Stimulated activated CD4-positive, alpha-beta T cell treated with anti-CD3 and anti-CD28 coated beads, Interleukin-1b, Interleukin-23, amount 100 ng/mL, for 1 hour (primary cell): ENCODE results near the gene IDH1.
"Not testable (repeated sequence)": the region's sequence is repeated elsewhere in the genome, so short reads cannot be mapped to it uniquely, and the experiment has no call there.

ENCODE experiments used
- DNase-seq, 2 donors: peaks; one replicate each; pipeline ENCODE4 v3.0.0-alpha.2; 2020; ENCODE audit warnings: low read depth in 2 of 2

Gene IDH1

DNA sequence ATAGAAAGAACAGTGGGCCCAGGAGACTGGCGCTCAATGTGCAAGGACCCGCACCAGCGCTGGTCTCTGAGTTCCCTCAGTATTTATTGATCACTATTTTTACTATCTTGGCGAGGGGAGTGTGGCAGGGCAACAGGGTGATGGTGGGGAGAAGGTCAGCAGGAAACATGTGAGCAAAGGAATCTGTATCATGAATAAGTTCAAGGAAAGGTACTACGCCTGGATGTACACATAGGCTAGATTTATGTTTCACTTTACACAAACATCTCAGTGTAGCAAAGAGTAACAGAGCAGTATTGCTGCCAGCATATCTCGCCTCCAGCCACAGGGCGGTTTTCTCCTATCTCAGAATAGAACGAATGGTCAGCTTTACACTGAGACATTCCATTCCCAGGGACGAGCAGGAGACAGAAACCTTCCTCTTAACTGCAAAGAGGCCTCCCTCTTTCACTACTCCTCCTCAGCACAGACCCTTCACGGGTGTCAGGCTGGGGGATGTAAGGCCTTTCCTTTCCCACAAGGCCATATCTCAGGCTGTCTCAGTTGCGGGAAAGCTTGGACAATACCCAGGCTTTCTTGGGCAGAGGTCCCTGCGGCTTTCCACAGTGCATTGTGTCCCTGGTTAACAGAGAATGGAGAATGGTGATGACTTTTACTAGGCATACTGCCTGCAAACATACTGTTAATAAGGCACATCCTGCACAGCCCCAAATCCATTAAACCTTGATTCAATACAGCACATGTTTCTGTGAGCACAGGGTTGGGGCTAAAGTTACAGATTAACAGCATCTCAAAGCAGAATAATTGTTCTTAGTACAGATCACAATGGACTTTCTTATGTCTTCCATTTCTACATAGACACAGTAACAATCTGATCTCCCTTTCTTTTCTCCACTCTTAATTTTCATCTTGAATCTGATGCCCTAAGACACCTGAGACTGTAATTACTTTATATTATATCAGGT, 2.3 kb upstream of the IDH1 start:
- DNase-seq: not testable (repeated sequence)

DNA sequence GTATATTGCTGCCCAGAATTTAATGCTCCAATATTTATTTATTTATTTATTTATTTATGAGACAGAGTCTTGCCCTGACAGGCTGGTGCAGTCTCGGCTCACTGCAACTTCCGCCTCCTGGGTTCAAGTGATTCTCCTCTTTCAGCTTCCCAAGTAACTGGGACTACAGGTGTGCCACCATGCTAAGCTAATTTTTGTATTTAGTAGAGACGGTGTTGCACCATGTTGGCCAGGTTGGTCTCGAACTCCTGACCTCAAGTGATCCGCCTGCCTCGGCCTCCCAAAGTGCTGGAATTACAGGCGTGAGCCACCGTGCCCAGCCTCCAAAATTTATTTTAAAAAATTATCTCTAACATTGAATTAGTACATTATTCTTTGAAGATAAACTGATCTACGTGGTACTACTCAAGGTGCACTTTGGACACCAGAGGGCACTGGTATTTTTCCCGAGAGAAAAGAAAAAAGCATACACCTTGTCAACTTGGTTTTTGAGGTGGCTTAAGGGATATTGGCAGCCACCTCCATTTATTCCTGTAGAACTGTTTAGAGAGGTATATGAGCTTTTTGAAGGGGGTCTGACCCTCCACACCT, 1.4 kb upstream of the IDH1 start:
- DNase-seq: no peak

DNA sequence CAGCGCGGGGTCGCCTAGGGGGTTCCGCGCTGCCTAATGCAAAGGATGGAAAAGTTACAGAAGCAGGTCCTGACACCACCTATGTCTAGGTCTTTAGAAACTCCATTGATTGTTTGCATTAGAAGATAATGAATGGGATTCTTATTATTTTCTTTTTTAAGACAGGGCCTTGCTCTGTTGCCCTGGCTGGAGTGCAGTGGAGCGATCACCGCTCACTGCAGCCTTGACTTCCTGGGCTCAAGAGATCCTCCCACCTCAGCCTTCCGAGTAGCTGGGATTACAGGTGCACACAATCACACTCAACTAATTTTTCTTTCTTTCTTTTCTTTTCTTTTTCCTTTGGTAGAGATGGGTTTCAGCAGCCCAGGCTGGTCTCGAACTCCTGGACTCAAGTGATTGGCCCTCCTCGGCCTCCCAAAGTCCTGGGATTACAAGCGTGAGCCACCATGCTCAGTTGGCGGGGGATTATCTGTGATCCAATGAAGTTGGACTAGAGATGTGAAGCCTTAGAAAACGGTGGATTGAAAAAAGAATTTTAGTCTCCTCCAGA, 761 bp upstream of the IDH1 start:
- no peak for DNase-seq

DNA sequence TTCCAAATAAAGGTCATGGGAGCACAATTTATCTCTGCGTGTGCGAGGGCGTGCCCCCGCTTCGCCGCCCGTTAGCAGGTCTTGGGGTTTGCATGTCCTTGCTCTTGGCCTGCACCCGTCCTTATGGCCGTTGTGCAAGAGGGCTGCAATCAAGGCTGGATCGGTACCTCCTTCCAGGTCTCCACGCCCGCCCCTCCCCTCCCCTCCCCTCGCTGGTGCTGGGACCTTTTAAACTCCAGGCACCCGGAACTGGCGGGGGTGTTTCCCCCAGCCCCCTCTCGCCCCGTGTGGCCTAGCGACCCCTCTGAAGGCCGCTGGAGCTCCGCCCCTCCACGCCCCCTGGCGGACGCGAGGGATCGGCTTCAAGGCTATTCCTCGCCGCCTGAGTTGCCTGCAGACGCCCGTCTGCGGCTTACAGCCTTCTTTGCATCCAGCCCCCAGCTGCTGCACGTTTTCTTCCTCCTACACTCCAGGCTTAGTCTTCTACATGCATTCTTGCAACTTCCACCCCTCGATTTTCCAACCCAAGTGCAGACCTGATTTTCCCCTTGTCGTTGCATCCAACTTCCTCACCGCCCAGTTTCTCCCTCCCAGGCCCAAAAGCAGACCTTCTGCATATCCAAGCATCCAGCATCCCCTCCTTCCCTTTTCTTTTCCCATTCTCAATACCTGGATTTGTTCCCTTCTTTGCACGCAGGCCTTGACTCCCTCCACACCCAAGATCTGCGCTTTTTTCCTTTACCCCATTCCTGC, 577 bp downstream of the IDH1 start:
- peak; percentile 48 to 60 for DNase-seq

DNA sequence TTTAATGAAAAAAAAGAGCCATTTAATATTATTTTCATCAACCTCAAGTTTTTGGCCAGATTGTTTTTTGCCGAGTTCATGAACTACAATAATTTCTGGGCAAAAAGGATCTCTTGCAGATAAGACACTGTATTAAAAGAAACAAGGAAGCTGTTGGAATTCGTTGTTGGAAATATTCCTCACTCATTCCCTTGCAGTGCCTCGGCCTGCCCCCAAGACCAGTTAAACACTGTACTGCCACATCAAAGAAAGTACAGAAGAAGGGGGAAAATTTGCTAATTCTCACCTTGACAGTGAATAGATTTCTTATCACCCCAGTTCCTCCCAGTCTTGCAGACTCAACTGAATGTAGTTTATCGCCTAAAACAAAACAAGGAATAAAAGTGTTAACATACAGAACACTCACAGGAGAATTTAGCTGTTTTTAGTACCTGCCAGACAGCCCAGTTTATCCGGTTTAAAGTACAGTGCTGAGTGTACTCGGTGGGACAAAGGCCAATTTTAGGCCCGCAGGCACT, 1.2 kb downstream of the IDH1 start:
- no peak for DNase-seq

DNA sequence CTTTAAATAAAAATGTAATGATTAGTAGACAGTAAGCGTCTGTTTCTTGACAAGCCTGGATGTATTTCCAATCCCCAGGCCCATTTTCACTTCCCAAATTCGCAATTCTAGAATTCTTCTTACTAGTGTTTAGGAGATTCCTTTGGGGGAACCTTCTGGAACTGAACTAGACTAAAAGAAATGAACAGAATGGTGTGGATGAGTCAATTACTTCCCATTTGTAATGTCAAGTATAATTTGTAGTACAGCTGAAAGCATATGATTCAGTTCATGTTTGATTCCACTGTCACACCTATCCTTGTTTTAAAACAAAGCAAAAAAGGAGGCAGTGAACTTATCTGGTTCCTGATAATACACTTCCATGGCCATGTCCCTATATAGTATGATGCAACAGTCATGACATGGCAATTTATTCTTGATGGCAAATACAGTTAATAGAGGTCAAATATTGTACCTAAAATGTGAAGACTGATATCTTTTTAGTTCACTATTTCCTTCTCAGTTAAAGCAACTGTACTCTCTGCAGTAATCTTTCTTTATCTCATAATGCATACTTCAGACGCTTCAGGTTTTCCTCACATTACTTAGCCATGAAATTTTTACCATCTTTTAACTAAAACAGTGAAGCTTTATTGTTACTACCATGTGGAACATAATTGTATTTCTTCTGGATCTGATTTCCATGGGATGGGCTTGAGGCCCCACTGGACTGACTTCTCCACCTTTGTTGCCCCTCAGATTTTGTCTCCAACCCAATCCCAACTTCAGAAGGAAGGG, 2.0 kb downstream of the IDH1 start:
- no peak for DNase-seq

DNA sequence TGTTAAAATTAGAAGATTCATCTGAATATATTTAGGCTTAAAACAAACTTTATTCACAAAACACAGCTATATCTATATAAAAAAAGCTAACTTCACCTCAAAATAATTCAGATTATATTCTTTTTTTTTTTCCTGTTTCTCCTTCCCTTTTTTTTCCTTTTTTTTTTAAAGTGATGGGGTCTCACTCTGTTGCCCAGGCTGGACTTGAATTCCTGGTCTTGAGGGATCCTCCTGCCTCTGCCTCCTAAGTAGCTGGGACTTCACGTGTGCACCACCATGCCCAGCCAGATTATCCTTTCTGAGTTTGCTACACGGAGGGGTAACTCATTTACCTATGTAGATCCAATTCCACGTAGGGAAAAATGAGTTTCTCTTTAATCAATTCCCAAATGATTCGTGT, 3.8 kb downstream of the IDH1 start:
- DNase-seq: no peak

DNA sequence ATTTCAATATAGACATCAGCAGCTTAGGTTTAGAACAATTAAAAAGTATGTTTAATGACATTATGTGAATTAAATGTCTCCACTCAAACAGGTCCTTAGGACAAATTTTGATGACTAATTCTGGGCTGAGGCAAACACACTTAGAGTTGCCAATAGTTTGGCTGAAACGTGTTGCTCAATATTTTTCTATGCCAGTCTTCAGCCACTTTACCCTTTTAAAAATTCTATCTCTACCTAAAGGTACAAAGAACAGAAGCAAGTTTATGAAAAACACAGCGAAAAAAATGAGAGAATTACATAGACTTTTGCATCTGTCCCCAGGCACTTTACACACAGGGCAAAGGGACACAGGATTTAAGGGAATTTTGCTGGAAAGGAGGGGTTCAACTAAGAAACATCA, 4.5 kb downstream of the IDH1 start:
- no peak for DNase-seq

DNA sequence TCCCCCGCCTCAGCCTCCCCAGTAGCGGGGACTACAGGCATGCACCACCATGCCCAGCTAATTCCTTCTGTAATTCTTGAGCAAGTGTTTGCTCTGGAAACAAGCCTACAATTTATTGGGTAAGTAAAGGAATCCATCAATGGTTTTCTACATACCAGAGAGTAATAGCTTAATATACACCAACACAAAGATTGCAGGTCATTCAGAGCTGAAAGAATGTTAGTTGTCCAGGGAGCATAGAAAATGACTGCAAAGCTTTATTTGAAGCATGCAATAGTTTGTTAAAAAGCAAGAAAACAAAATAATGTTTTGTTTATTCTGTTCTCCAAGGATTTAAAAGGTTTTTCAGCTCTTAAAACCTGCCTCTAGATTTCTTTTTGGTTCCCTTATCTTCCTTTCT, 5.6 kb downstream of the IDH1 start:
- DNase-seq: no peak

DNA sequence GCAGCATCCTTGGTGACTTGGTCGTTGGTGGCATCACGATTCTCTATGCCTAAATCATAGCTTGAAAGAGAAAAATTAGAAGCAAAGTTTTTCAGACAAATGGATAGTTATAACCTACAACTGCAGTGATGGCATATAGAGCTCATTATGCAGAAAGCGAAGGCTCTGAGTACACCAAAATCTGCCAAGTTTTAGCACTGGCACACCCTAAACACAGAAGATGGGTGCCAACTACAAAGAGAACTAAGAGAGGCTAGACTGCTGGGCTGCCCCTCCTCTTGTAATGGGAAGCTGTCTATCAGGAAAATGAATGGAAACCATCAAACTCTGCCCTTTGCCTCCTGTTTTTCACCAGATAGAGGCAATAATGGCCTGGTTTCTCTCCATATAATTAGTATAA, 6.3 kb downstream of the IDH1 start:
- DNase-seq: no peak

DNA sequence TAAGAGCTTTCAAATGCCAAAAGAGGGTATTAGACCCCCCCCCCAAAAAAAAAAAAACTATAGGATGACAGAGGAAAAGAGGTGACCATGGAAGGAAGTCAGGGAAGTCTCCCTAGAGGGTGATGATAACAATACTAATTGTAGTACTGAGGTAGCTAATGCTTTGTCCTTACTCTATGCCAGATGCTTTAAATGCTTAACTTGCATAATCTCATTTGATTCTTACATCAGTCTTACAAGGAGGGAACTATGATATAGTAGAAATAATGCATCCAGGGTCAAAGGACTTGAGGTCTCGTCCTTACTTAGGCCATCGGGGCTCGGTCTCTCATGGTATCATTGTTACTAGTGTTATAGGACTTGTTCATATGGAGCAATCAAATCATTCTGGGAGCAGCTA, 9.1 kb downstream of the IDH1 start:
- no peak for DNase-seq

DNA sequence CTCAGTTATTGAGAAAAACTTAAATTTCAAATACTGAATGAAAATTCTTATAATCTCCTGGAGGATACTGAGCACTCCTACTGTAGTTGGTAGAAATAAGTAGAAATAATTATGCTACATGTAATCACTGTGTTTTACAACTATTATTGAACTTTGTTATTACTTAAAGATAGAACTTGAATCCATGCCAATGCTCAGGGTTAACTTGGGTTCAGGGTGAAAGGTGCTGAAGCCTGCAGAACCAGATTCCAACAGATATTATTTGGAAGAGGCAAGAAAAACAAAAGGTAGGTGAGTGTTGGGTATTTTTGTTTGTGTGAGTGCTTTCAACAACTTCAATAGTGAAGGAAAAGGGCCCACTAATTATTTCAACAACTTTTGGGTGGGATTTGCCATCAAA, 10.4 kb downstream of the IDH1 start:
- no peak for DNase-seq

DNA sequence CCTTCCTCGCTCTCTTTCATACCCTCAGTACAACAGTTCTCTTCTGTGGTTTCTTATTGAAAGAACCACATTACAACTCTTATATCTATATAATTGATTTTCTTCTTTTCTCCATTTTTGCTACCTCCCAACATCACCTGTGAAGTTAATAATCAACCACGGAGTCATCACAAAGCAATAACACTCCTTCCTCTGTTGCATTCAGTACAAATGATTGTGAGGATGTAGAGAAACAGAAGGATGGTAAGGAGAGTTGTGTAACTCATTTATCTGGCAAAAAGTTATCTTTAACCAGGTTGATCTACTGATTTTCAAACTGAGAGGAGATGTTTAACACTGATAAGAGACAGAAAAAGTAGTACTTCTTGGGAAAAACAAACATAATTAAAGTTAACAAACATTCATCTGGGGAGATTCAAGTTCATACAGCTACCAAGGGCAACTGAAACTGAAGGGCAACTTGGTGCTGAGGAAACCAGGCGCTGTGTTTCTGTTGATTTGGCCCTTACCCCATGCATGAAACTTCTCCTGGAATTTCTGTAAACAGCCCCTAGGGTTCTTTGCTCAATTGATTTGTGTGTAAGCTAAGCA, 14.2 kb downstream of the IDH1 start:
- no peak for DNase-seq

DNA sequence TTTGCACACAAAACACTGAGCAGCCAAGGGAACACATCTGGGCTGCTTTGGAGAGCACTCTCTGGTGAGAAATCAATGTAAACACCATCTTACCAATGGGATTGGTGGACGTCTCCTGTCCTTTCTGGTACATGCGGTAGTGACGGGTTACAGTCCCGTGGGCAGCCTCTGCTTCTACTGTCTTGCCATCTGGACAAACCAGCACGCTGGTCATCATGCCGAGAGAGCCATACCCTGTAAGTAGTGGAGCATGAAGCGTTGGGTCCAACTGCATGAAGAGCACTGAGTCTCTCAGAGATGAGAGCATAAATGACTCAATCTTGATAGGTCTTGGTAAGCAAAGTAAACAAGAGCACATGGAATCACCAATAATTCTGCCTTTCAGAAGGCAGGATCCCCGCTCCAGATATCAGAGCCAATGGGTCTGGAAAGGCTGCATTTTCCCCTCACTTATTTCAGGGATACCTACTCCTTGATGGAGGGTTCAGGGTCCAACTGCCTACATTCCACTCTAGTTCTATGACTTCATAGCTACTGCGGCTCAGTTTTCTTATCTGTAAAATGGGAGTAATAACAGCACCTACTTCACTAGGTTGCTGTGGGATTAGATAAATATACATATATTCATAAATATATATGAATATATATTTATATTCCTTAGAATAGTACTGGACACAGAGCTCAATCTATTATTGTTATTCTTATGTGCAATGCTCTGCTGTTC, 14.9 kb downstream of the IDH1 start:
- no peak for DNase-seq

DNA sequence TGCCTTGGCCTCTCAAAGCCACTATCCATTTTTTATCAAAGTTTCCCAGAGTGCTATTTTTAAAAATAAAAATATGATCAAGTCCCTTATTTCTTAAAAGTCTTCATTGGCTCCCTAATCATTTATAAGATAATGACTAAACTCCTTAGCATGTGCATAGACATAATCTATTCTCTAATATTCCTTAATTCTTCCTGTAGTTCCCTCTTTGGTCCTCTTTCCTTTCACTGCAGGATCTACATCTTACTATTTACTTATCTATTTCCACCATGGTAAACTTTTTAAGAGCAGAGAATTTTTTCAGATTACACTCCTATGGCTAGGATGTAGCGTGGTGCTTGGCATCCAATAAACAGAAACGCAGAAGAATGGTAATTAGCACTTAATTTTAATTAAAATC, 19.0 kb downstream of the IDH1 start:
- no peak for DNase-seq

DNA sequence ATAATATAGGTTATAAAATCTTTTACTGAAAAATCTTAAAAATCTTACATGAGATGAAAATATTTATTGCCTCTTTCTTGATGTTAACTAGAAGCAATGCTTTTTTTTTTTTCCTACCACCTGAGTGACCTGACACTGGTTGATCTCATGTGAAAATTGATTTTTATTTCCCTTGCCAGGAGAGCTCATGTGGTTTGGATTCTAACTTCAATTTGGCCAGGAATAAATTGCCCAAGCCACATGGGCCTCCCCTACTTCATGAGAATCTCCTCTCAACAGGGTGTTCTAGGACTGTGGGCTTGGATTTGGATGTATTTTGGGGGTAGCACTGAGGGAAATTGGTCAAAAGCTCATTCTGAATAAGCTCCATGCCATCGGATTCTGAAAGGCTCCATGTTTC, 20.1 kb downstream of the IDH1 start:
- no peak for DNase-seq

DNA sequence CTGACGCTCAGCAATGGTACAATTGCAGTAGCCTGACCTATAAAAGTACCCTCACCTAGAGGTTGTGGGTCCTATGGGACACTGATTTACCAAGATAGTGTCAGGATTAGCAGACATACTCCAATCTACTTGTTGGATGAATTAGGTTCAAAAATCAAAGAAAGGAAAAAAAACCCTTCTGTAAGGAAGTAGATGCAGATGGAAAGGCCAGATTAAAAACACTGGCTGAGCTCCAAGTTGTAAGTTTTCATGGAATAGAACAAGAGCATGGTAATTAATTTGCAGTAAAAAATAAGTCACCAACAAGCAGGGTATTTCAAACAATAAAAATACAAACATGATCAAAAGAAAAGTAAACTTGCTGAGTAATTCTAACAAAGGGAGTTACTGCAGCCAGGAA, 26.4 kb downstream of the IDH1 start:
- DNase-seq: no peak

DNA sequence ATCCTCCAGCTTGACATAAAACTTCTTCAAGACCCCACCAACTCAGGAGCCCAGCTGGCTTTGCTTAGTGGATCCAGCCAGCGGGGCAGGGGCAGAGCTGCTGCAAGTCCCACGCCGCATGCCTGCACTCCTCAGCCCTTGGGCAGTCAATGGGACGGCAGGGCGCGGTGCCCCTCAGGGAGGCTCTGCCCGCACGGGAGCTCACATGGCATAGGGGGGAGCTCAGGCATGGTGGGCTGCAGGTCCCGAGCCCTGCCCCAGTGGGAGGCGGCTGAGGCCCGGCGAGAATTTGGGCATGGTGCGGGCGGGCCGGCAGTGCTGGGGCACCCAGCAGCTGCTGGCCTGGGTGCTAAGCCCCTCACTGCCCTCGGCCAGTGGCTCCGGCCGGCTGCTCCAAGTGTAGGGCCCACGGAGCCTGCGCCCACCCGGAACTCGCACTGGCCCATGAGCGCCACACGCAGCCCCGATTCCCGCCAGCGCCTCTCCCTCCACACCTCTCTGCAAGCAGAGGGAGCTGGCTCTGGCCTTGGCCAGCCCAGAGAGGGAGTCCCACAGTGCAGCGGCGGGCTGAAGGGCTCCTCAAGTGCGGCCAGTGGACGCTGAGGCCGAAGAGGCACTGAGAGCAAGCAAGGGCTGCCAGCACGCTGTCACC, 27.2 kb downstream of the IDH1 start:
- DNase-seq: no peak

DNA sequence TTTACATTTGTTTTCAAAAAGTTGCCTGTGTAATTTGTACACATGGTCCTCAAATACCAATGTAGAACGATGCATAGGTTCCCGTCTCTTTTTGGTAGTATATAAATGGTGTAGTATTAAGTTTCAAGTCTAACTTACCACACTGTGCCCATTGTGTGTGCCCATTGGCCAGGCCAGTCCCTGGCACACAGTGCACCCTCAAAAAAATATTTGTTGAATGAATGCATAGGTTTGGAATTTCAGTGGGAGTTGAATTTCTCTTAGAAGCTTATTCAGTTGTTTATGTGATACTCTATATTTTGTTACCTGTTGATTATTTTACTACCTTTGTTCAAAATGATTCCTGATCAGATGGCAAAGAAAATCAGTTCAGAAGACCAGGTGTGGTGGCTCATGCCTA, 30.1 kb downstream of the IDH1 start:
- no peak for DNase-seq

DNA sequence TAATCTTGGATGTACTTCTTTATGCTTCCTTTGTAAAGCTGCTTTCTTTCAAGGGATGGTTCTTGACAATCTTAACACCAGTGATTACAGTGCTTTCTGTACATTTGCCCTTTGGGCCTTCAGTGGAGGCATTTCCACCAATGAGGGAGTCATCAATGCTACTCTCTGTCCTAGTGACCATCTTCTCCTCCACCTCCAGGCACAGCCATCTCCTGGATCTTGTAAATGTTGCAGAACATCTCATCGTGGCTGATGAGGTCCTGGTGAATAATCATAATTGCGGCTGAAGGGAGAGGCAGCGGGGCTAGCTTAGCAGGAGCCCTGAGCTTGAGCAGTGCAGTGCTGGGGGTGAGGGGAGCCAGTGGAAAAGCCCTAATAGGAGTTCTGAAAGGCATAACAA, 32.5 kb downstream of the IDH1 start:
- DNase-seq: no peak
